Measurements from ENCODE around the gene ENKD1.

The ENKD1 gene

DNA sequence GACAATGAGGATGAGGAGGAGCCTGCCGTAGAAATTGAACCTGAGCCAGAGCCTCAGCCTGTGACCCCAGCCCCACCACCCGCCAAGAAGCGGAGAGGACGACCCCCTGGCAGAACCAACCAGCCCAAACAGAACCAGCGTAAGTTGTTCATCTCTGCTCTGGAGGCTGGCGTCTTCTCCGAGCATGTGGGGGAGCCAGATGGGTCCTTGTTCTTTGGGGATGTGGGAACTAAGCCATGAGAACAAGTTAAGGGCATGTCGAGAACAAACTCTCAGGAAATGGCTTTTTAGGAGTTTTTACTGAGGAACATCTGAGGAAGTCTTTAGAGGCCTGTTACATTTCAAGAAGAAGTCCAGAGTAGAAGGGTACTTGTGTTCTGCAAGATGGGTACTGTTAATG is 29.8 kb downstream of the ENKD1 start:
- DNase-seq (ENCODE audit: low read depth in 2 of 2): no peak
- H3K4me3 ChIP-seq (replicated peaks in 1 of 2; ENCODE audit: low read depth in 2 of 2, low read length in 2 of 2): no peak overlapping the region
- TF ChIP-seq, protein P1, sequence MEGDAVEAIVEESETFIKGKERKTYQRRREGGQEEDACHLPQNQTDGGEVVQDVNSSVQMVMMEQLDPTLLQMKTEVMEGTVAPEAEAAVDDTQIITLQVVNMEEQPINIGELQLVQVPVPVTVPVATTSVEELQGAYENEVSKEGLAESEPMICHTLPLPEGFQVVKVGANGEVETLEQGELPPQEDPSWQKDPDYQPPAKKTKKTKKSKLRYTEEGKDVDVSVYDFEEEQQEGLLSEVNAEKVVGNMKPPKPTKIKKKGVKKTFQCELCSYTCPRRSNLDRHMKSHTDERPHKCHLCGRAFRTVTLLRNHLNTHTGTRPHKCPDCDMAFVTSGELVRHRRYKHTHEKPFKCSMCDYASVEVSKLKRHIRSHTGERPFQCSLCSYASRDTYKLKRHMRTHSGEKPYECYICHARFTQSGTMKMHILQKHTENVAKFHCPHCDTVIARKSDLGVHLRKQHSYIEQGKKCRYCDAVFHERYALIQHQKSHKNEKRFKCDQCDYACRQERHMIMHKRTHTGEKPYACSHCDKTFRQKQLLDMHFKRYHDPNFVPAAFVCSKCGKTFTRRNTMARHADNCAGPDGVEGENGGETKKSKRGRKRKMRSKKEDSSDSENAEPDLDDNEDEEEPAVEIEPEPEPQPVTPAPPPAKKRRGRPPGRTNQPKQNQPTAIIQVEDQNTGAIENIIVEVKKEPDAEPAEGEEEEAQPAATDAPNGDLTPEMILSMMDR (IDR thresholded peaks at IDR 0.05; ENCODE audit: low read depth, low read length): no peak

DNA sequence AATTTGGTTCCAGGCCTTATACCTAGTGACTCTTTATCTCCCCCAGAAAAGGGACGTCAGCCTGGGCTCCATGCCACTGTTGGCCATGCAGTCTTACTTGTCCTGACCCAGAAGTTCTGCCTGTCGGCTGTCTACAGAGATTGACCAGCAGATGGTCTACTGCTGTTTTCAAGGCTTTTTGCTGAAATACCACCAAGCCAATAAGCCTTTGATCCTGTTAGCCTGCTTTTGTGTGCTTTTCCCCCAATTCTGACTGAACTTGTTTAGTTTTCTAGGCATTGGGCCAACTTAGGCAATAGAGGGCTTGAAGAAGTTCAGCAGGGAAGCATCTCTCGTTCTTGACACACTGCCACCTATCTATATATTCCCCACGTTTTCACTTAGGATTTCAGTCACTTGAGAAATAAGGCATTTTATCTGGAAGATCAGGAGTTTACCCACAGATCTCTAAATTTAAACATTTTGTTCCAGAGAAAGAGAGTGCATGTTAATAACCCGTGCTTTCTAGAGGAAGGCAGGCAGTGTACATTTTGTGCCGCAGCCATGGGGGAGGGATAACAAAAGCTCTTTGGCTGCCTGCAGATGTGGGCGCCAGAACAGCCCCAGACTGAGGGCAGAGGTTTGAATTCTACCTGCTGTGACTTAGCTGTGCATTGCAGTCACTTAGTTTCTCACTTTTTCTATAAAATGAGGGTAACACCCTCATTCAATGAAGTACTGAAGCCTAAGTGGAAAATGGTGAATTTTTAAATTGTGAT is 34.0 kb downstream of the ENKD1 start:
- peak; percentile 32 to 70 for DNase-seq (ENCODE audit: low read depth in 2 of 2)
- TF ChIP-seq, protein P1 (IDR thresholded peaks at IDR 0.05; ENCODE audit: low read depth, low read length): no peak

DNA sequence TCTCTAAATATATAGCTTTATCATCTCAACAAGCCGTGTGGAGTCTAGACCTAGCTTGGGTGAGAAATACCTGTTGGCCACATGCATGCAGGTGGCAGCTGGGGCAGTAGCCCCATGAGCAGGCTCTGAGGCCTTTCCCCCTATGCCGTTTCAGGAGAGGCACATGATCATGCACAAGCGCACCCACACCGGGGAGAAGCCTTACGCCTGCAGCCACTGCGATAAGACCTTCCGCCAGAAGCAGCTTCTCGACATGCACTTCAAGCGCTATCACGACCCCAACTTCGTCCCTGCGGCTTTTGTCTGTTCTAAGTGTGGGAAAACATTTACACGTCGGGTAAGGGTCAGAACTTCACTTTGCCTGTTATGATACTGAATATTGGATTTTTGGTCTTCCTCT is 38.3 kb downstream of the ENKD1 start:
- H3K4me3 ChIP-seq (replicated peaks in 1 of 2; ENCODE audit: low read depth in 2 of 2, low read length in 2 of 2): no peak overlapping the region
- TF ChIP-seq, protein P1 (IDR thresholded peaks at IDR 0.05; ENCODE audit: low read depth, low read length): no peak
- DNase-seq (ENCODE audit: low read depth in 2 of 2): no peak

More for the DNA sequence above, 34.0 kb downstream of the ENKD1 start:
- H3K4me3 ChIP-seq (replicated peaks in 1 of 2; ENCODE audit: low read depth in 2 of 2, low read length in 2 of 2): no peak overlapping the region

DNA sequence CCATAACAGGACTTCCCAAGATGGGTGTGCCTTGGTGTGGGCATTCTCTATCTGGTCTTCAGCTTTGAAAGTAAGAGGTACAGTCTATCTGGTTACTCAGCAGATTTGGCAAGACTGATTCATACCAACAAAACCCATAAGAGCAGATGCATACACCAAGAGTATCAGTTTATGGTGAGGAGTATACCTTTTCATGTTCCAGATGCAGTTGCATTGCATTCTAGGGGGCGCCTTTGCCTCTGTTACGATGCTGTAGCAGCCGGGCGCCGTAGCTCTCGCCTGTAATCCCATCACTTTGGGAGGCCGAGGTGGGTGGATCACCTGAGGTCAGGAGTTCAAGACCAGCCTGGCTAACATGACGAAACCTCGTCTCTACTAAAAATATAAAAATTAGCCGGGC is 52.7 kb downstream of the ENKD1 start:
- no peak for DNase-seq (ENCODE audit: low read depth in 2 of 2)
- no peak overlapping the region for H3K4me3 ChIP-seq (replicated peaks in 1 of 2; ENCODE audit: low read depth in 2 of 2, low read length in 2 of 2)
- TF ChIP-seq, protein P1 (IDR thresholded peaks at IDR 0.05; ENCODE audit: low read depth, low read length): no peak

Measured in cardiac fibroblast (primary cell).